Measurements from ENCODE around the gene TBX5.
A peak's percentile ranks its signal among the peaks of the same experiment; 100 is the strongest.
"Not testable (repeated sequence)": the region's sequence is repeated elsewhere in the genome, so short reads cannot be mapped to it uniquely, and the experiment has no call there.

The TBX5 gene

DNA sequence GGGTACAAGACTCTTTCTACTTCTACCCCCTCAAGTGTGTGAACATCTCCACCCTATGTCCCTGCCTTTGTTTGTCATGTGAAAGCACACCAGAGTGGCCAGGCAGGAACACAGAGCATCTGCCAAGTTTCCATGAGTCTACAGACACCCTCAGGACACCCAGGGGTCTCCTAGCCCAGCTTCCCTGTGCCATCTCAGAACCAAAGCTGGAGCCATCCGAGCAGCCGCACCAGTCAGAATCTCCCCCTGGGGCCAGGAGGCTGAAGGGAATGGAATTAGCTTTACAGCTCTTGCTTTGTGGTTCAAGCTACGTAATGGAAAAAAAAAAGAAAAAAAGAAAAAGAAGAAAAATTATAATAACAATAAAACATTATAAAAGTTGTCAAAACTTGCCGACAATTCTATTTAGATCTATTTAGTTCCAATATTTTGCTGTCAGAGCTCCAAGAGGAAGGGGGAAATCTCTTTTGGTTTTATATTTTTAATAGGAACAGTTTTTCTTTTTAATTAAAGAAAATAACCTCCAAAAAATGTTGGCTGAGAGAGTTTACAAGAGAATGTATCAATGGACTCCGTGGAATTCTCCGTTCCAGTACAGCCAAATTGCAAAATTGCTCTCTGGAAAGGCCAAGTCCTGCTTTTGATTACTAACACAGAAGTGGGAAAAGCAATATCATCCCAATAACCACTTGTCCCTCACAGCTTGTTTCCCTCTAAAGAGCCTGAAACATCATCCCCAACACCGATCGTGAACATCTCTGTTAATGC, 37.1 kb downstream of the TBX5 start:
- no peak for DNase-seq

- DNase-seq: no peak
Measured at GRCh38 chr12:114361992-114362391, 44.0 kb downstream of the TBX5 start.

DNA sequence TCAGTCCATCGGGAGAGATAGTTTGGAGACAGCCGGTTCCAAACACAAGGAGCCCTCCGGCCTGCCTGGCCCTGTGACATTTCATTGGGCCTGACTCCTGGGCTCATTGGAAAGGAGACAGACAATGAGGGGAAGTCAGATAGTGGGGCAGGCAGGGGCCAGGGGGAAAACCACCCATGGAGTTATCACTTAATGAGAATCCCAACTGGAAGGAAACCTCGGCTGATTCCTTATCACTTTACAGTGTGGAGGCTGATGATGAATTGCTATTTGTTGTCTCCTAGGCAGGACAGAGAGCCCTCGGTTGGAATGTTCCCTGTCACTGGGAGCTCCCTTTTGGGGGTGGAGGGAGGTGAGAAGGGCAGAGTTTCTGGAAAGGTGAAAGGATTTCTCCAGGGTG, 44.4 kb downstream of the TBX5 start:
- no peak for DNase-seq

- no peak for DNase-seq
Measured at GRCh38 chr12:114360485-114360884, 45.5 kb downstream of the TBX5 start.

- no peak for DNase-seq
Measured at GRCh38 chr12:114355389-114356088, 50.4 kb downstream of the TBX5 start.

DNA sequence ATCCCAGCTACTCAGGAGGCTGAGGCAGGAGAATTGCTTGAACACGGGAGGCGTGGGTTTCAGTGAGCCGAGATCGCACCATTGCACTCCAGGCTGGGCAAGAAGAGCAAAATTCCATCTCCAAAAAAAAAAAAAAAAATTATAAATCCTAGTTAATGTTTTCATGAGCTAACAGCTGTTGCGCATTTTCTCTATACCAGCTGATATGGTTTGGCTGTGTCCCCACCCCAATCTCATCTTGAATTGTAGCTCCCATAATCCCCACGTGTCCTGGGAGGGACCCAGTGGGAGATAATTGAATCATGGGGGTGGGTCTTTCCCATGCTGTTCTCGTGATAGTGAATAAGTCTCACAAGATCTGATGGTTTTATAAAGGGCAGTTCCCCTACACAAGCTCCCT, 56.7 kb downstream of the TBX5 start:
- not testable (repeated sequence) for DNase-seq

DNA sequence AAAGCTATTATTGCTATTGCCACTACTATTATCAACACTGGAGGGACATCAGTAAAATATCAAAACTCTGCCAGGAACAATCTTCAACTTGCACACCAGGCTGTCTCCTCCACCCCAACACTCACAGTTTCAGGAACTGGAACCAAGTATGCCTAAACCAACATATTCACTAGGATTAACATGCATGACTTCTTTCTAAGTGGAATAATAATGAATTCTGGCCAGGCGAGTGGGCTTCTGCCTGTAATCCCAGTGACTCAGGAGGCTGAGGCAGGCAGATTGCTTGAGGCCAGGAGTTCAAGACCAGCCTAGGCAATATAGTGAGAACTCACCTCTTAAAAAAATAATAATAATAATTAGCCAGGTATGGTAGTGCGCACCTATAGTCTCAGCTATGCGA, 58.1 kb downstream of the TBX5 start:
- peak; percentile 22 for DNase-seq

DNA sequence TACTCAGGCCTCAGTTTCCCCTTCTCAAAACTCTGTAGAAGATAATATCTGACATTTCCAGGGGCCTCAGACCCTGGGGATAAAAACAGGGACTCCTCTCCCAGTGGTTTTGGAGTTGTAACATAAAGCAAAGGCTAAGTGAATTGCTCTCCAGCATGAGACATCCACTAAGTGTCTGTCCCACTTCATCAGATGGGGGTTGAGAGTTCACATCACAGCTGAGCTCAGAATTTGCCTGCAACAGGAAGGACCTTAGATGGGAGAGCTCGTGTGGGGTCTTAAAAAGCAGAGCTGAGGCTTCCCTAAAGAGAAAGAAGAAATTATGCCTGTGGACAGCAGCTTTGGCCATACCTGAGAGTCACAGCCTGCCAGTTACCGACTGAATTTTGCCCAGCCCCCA, 61.1 kb downstream of the TBX5 start:
- no peak for DNase-seq

DNA sequence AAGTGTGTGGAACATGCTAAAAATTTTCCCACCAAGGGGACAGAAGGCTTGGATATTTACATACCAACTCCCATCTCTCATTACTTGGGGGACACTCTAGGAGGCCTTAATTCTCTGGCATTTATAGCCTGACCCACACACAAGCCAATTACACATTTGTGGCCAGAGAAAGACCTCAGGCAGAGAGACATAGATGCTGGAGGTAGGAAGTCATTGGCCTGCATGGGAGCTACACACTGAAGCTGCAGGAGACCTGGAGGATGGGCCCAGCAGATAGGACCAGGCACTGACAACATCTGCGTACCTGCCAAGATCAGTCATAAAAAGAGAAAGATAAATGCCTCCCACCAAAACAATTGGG, 61.7 kb downstream of the TBX5 start:
- DNase-seq: no peak

GRCh38 chr12:114343585-114344302, 62.2 kb downstream of the TBX5 start:
- no peak for DNase-seq

DNA sequence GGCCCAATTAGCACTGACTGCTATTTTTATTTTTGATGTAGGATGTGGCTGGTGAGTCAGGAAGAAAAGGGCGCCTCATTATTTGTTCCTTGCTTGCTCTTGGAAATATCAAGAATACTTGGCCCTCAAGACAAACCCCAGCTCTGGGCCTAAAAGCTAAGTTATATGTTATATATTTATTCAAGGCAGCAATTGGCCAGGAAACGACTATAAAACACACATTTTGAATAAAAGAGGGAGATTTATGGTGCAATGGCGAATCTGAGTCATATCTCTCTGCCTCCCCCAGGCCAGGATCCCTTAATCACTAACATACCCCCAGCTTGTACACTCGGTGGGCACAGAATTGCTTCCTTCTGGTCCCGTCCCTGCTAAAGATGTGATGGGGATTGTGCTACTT, 63.3 kb downstream of the TBX5 start:
- DNase-seq: no peak

DNA sequence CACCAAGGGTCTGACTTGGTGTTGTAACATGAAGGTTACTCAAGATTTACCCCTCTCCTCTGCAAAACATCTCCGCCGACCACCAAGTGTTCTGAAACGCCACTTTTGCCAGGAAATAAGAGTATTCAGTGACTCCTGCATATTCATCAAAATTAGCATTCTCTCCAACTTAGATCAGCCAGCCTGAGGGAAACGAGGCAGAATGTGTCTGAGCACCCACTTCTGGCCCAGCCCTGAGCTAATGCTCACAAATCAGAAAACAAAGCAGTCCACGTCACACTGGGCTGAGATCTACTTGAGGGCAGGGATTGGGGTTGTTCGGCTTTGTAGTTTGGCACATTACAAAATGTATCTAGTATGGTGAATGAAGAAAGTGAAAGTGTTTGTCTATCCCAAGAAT, 64.3 kb downstream of the TBX5 start:
- DNase-seq: no peak

DNA sequence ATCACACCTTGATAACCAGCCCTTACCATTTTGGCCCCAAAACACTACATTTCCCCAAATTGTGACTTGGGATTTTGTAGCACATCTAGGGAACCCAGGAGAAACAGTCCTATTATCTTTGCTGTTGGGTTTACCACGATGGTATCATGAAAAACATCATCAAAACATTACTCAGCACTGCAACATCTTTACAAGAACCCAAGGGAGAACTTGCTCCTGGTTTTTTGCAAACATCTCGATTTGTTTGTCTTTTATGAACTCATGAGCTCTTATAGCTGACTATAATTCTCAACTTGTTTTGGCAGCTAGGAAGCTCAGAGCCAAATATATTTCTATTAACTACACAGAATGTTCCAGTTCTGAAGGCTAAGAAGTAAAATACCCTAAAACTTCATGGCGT, 65.7 kb downstream of the TBX5 start:
- no peak for DNase-seq

DNA sequence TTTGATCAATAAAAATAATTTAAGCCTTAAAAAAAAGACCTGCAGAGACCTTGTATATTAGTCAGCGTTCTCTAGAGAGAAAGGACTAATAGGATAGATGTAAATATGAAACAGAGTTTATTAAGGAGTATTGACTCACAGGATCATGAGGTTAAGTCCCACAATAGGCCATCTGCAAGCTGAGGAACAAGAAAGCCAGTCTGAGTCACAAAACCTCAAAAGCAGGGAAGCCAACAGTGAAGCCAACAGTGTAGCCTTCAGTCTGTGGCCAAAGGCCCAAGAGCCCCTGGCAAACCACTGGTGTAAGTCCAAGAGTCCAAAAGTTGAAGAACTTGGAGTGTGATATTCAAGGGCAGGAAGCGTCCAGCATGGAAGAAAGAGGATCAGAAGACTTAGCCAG, 66.3 kb downstream of the TBX5 start:
- no peak for DNase-seq

DNA sequence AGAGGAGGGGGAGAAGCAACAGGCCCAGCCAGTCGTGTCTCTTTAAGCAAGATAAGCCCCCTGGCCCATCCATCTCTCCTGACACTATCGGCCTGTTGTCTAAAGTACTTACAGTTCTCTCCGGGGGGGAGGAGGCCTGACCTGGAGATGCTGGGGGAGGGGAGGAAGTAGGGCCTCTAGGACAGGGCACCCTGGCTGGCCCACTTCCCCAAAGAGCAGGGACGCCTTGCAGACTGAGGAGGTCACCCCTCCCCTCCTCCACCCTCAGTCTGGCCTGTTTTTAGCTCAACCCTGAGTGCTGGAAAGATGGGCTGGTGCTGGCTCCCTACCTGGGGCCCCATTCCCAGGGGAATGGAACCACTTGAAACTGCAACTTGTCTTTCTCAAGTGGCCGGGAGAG, 70.3 kb downstream of the TBX5 start:
- no peak for DNase-seq

DNA sequence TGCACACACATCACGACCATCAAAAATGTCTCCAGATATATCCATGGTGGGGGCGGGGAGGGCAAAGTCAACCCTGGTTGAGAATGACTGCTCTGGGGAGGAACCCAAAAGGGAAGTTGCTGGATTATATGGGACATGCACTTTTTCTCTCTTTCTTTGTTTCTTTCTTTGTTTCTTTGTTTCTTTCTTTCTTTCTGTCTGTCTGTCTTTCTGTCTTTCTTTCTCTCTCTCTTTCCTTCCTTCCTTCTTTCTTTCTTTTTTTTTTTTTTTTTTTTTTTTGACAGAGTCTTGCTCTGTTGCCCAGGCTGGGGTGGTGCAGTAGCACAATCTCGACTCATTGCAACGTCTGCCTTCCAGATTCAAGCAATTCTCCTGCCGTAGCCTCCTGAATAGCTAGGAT, 71.5 kb downstream of the TBX5 start:
- DNase-seq: no peak

- no peak for DNase-seq
Measured at GRCh38 chr12:114328292-114328691, 77.7 kb downstream of the TBX5 start.

DNA sequence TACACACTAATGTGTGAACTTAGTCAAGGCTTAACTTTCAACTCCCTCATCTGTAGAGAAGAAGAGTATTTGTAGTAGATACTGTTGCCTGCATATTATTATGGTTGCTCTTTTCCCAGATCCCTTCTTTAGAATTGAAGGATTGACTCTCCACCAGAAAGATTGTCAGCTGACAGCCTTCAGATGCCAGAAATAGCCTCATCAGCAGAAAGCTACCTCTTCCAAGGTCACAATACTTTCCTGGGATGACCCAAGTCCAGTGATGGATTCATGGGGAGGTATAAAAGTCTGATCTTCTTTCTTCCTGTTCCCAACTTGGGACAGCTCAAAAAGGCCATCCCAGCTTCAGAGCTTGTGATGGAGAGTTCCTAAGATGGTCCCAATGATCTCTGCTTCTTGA, 78.2 kb downstream of the TBX5 start:
- no peak for DNase-seq

DNA sequence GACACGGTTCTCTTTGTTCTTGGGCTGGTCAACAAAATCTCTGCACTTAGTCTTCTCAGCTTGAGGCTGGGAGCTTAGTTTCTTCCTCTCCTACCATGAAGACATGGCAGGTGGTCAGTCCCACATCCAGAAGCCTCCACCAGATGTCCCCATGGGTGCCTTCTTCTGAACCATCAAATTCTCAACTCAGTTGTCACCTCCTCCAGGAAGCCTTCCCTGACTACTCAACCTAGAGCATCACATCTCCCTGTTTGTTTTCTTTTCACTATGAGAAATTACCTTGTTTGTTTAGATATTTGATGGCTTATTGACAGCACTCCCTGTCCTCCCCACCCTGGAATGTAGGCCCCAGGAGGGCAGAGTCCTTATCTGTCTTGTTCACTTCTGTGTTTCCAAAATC, 84.4 kb downstream of the TBX5 start:
- no peak for DNase-seq

- no peak for DNase-seq
Measured at GRCh38 chr12:114320968-114321367, 85.0 kb downstream of the TBX5 start.

- DNase-seq: no peak
Measured at GRCh38 chr12:114320101-114320500, 85.8 kb downstream of the TBX5 start.

GRCh38 chr12:114319422-114319821, 86.5 kb downstream of the TBX5 start:
- DNase-seq: no peak

- DNase-seq: no peak
Measured at GRCh38 chr12:114318984-114319383, 87.0 kb downstream of the TBX5 start.

GRCh38 chr12:114316076-114316475, 89.9 kb downstream of the TBX5 start:
- no peak for DNase-seq
